ENCODE data around the gene TCHP.

TCHP gene

GRCh38 chr12:109967383-109968031 is 67.4 kb downstream of the TCHP start:
- DNase-seq (ENCODE audit: extremely low read depth, insufficient read length) = no peak
- Histone ChIP-seq H3K36me3 (ENCODE audit: control insufficient read depth, insufficient read depth, low read length) (peaks cover 17% of the 10 kb centered on the region), H3K4me3 (replicated peaks; ENCODE audit: low read depth, low read length) (no peak overlapping the region), H3K27me3 (replicated peaks; ENCODE audit: control insufficient read depth, insufficient read depth, low read length) (no peaks in the 10 kb centered on the region)
- no peak for TF ChIP-seq CTCF (IDR thresholded peaks at IDR 0.05; ENCODE audit: insufficient read depth, low read length, poor library complexity, severe bottlenecking)
